Adrenal gland (tissue), 12 donors: ENCODE data around the gene MEP1A. TPM values are rescaled to one million over a fixed set of nuclear protein-coding genes. Genes with fewer than 3 reads are reported as not detected.
"Not testable (repeated sequence)": the region's sequence is repeated elsewhere in the genome, so short reads cannot be mapped to it uniquely, and the experiment has no call there.

Source experiments
- DNase-seq, 7 donors: peaks; one replicate each; pipeline ENCODE4 v3.0.0-alpha.2; 2019 to 2020
- H3K27ac ChIP-seq, 5 donors: fragments of 200-600 bp; sonication (generic) in 4 of 5; 1 replicate in 3 of 5; 2 replicates in 2 of 5; pipeline versions ENCODE4 v1.5.1 to v1.8.0; 2016 to 2020; ENCODE audit warnings: mild to moderate bottlenecking in 1 of 5
- H3K27me3 ChIP-seq: fragments of 200-600 bp; 2 replicates; pipeline ENCODE4 v1.8.0; 2021
- H3K36me3 ChIP-seq, 2 donors: fragments of 200-600 bp; replicated peaks in 1 of 2; 1 replicate in 1 of 2; 2 replicates in 1 of 2; pipeline versions ENCODE4 v1.5.1 to v1.8.0; 2018 to 2022
- H3K4me1 ChIP-seq, 2 donors: fragments of 200-600 bp; replicated peaks in 1 of 2; 1 replicate in 1 of 2; 2 replicates in 1 of 2; pipeline versions ENCODE4 v1.5.1 to v1.8.0; 2018 to 2021
- H3K4me3 ChIP-seq, 4 donors: fragments of 200-600 bp; sonication (generic) in 3 of 4; one replicate each; pipeline ENCODE4 v1.5.1; 2016 to 2018
- H3K9me3 ChIP-seq, 3 donors: fragments of 200-600 bp; sonication (generic) in 1 of 3; replicated peaks in 1 of 3; 1 replicate in 2 of 3; 2 replicates in 1 of 3; pipeline versions ENCODE4 v1.5.1 to v1.8.0; 2016 to 2021
- POLR2A ChIP-seq, 2 donors: fragments of 450-650 bp; IDR thresholded peaks; one replicate each; pipeline ENCODE4 v1.6.1; 2017; ENCODE audit warnings: antibody characterized with exemption in 2 of 2, mild to moderate bottlenecking in 2 of 2, moderate library complexity in 1 of 2
- WGBS, 4 donors: extraction: QIAGEN DNeasy Blood & Tissue Kit in 2 of 4; methylation state at CpG; one replicate each; pipeline versions ENCODE4 v1.1.5 to v1.1.7; 2013 to 2017; 5-methylcytosine and 5-hydroxymethylcytosine counted together
- intact Hi-C, 2 donors: fragments of 100-400 bp; cut with DNase I; formaldehyde crosslinking; loops; one replicate each; pipeline versions ENCODE4 v1.14.1 to v1.15.0; 2022 to 2023
- polyA plus RNA-seq, 3 donors: library from polyadenylated mRNA; stranded (reverse); fragments of 200-250 nt in 2 of 3; fragments of 350-450 nt in 1 of 3; fragmentation: Illumina TruSeq in 1 of 3; extraction: RNeasy Lipid Tissue Mini Kit (QIAGEN cat#74804) in 1 of 3; gene quantifications; one replicate each; pipeline ENCODE4 v1.2.3, GENCODE V29; 2013 to 2014
- total RNA-seq, 9 donors: library from RNA; depleted of rRNA in 4 of 9; stranded (reverse); fragments of >200 nt in 4 of 9; fragments of 120-200 nt in 1 of 9; fragmentation: NEBNext Ultra II Directional in 1 of 9; extraction: Animal tissue kit (Norgen Biotek cat#: 25700) in 1 of 9; gene quantifications; one replicate each; pipeline versions ENCODE4 v1.1.0 to v1.2.4, GENCODE V29; 2013 to 2023
- TF ChIP-seq, protein P1 (sequence below), 6 experiments: fragments of 450-650 bp in 4 of 6; fragments of 200-600 bp in 2 of 6; sonication (generic) in 1 of 6; IDR thresholded peaks; 1 replicate in 5 of 6; 2 replicates in 1 of 6; pipeline versions ENCODE4 v1.5.1 to v1.8.0; 2016 to 2021; ENCODE audit warnings: antibody characterized with exemption in 6 of 6, mild to moderate bottlenecking in 2 of 6, moderate library complexity in 1 of 6
- donor health status: healthy with polysubstance abuse.
- donor health status: Bipolar disorder and iron deficiency.
- donor health status: DM: yes; HTN: yes; CAD: no.
- donor health status: DM: no; HTN: no; CAD: no.
- donor health status: DM: no; HTN: no; CAD: no.
- donor health status: DM: yes; HTN: yes; CAD: no.

MEP1A gene
- total and polyA plus RNA-seq, 12 donors, result 0.03 to 0.05 TPM; not detected in 10

GRCh38 chr6:46772762-46773161 is 20.4 kb upstream of the MEP1A start:
- Histone ChIP-seq H3K9me3 (no peaks in the 10 kb centered on the region), H3K4me3 (no peak overlapping the region), H3K27me3 (no peaks in the 10 kb centered on the region), H3K36me3 (no peaks in the 10 kb centered on the region), H3K4me1 (no peaks in the 10 kb centered on the region), H3K27ac (peak overlapping the region in 2 of 5 donors; percentile 74 to 75)
- intact Hi-C loops, result no loop called here
- 52 to 72% (median 62%) methylated on average over 2 of the region's 2 CpGs for WGBS, 4 donors
- no peak for TF ChIP-seq POLR2A (IDR thresholded peaks at IDR 0.05)
- TF ChIP-seq, protein P1, sequence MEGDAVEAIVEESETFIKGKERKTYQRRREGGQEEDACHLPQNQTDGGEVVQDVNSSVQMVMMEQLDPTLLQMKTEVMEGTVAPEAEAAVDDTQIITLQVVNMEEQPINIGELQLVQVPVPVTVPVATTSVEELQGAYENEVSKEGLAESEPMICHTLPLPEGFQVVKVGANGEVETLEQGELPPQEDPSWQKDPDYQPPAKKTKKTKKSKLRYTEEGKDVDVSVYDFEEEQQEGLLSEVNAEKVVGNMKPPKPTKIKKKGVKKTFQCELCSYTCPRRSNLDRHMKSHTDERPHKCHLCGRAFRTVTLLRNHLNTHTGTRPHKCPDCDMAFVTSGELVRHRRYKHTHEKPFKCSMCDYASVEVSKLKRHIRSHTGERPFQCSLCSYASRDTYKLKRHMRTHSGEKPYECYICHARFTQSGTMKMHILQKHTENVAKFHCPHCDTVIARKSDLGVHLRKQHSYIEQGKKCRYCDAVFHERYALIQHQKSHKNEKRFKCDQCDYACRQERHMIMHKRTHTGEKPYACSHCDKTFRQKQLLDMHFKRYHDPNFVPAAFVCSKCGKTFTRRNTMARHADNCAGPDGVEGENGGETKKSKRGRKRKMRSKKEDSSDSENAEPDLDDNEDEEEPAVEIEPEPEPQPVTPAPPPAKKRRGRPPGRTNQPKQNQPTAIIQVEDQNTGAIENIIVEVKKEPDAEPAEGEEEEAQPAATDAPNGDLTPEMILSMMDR (IDR thresholded peaks at IDR 0.05), result no peak
- DNase-seq, result peak; percentile 22 to 66 (median 41)

- no peaks in the 10 kb centered on the region for H3K27me3 ChIP-seq
- intact Hi-C loops, result no loop called here
- no peaks in the 10 kb centered on the region for H3K9me3 ChIP-seq
- WGBS, 4 donors, result 35 to 60% (median 48%) methylated on average over 1 of the region's 1 CpG
- H3K4me3 ChIP-seq, result no peak overlapping the region
- no peaks in the 10 kb centered on the region for H3K4me1 ChIP-seq
- no peak for DNase-seq
- H3K36me3 ChIP-seq, result no peaks in the 10 kb centered on the region
- TF ChIP-seq POLR2A (IDR thresholded peaks at IDR 0.05), result no peak
- TF ChIP-seq, protein P1 (IDR thresholded peaks at IDR 0.05), result no peak
- peak overlapping the region in 2 of 5 donors; percentile 62 to 65 for H3K27ac ChIP-seq
Measured at GRCh38 chr6:46773201-46773855, 19.9 kb upstream of the MEP1A start.

DNA sequence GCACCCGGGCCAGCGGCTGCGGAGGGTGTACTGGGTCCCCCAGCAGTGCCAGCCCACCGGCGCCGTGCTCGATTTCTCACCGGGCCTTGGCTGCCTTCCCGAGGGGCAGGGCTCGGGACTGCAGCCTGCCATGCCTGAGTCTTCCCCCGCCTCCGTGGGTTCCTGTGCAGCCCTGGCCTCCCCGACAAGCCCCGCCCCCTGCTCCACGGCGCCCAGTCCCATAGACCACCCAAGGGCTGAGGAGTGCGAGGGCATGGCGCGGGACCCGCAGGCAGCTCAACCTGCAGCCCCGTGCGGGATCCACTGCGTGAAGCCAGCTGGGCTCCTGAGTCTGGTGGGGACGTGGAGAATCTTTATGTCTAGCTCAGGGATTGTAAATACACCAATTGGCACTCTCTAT is 18.5 kb upstream of the MEP1A start:
- H3K4me1 ChIP-seq, DNase-seq, H3K27me3 ChIP-seq, H3K36me3 ChIP-seq, H3K27ac ChIP-seq, H3K4me3 ChIP-seq, H3K9me3 ChIP-seq, intact Hi-C loops: not testable (repeated sequence)
- WGBS, 4 donors, result 95 to 97% (median 96%) methylated on average over 10 to 24 of the region's 24 CpGs

DNA sequence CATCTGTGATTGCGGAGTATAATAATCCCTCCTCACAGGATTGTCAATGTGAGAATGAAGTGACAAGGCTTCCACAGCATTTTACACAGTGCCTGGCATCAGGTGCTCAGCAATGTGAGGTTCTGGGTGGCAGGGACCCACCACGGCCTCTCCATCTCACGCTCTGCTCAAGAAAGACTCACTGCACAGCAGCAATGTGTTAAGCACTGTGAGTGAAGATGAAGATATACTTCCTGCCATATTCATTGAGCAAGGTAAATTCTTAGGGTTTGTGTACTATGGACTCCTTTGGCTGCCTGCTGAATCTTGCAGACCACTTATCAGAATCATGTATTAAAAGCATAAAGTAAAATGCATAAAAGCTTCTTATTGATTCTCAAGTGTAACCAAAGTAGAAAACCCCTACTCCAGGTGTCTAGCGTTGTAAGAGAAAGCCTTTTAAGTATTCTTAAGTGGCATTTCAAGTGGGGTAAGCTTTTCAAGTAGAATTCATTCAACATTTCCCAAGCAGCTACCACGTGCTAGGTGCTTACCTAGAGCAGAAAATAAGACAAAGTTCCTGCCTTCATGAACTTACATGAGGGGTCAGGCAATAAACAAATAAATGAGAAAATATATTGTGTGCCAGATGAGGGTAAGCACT is 17.0 kb upstream of the MEP1A start:
- H3K4me1 ChIP-seq, result no peaks in the 10 kb centered on the region
- H3K4me3 ChIP-seq, result no peak overlapping the region
- intact Hi-C loops, result no loop called here
- DNase-seq, result no peak
- H3K27ac ChIP-seq, result no peak overlapping the region
- no peaks in the 10 kb centered on the region for H3K27me3 ChIP-seq
- 78 to 94% (median 92%) methylated on average over 5 of the region's 5 CpGs for WGBS, 4 donors
- no peaks in the 10 kb centered on the region for H3K9me3 ChIP-seq
- no peak for TF ChIP-seq POLR2A (IDR thresholded peaks at IDR 0.05)
- TF ChIP-seq, protein P1 (IDR thresholded peaks at IDR 0.05), result no peak
- no peaks in the 10 kb centered on the region for H3K36me3 ChIP-seq
